OCI-LY7 (cell line): ENCODE results near the gene HCN4.

ENCODE experiments used
- CTCF ChIP-seq: fragments of 200-600 bp; sonication (generic); conservative IDR thresholded peaks from 2 replicates; pipeline ENCODE4 v1.5.1; 2014; ENCODE audit warnings: mild to moderate bottlenecking, antibody characterized with exemption, low read length, moderate library complexity, mixed read lengths
- EZH2phosphoT487 ChIP-seq: fragments of 200-600 bp; sonication (generic); IDR thresholded peaks from 2 replicates; pipeline ENCODE4 v1.6.1; 2018; ENCODE audit warnings: low read depth, borderline replicate concordance, mild to moderate bottlenecking, mixed run types, antibody characterized with exemption, low read length, moderate library complexity, mixed read lengths

- TF ChIP-seq CTCF (no peak), EZH2phosphoT487 (no peak)
Observed at GRCh38 chr15:73331501-73331900, 37.3 kb downstream of the HCN4 start.
